ENCODE data around the gene TNS1. TPM values are rescaled to one million over a fixed set of nuclear protein-coding genes. Genes with fewer than 3 reads are reported as not detected.

The TNS1 gene
- total RNA-seq, 1 experiment from 2014 or later = 6.2 TPM

- no TSS peak for BruUV-seq (replicated peaks)
- Histone ChIP-seq H3K27me3 (ENCODE audit: insufficient read depth, low read length) (no peaks in the 10 kb centered on the region), H3K4me3 (replicated peaks in 1 of 2; ENCODE audit: low read depth in 1 of 2, low read length in 2 of 2) (no peak overlapping the region), H3K9me3 (ENCODE audit: control insufficient read depth in 1 of 2, insufficient read depth in 1 of 2, low read depth in 1 of 2, low read length in 2 of 2) (no peaks in the 10 kb centered on the region), H4K20me1 (ENCODE audit: insufficient read depth) (no peaks in the 10 kb centered on the region), H3K27ac (ENCODE audit: low read depth, low read length) (no peak overlapping the region), H3K4me1 (ENCODE audit: control insufficient read depth in 1 of 2, insufficient read depth in 2 of 2, low read length in 2 of 2) (peaks cover 8 to 9% of the 10 kb centered on the region in 2 experiments; a peak in 3 of 4 replicates), H3K9me2 (ENCODE audit: insufficient read depth) (no peaks in the 10 kb centered on the region), H3K4me2 (ENCODE audit: low read length) (no peak overlapping the region), H3K79me2 (ENCODE audit: insufficient read depth, low read length) (no peaks in the 10 kb centered on the region), H2AFZ (ENCODE audit: low read depth, low read length, poor library complexity, severe bottlenecking) (no peak overlapping the region), H3K36me3 (ENCODE audit: control insufficient read depth in 1 of 2, insufficient read depth in 2 of 2, low read length in 2 of 2) (no peaks in the 10 kb centered on the region), H3K9ac (ENCODE audit: low read length) (no peak overlapping the region)
- ATAC-seq (no peak), DNase-seq (ENCODE audit: low read depth, low spot score) (no peak)
- RAD21 ChIA-PET (ENCODE audit: low non-redundant PET in 1 of 2, low total read pairs in 2 of 2, uncharacterized antibody in 2 of 2, unreplicated experiment in 2 of 2) = no interaction called here
- intact Hi-C loops (cut with micrococcal nuclease) = no loop called here
- POLR2A ChIA-PET = no interaction called here
- CTCF ChIA-PET = interaction anchor here (2.0 kb wide), 1 partner anchor 9 kb away, joined by 5 read pairs; no protein-coding TSS in a partner anchor
- no peak for TF ChIP-seq POLR2A (IDR thresholded peaks at IDR 0.05; ENCODE audit: borderline replicate concordance, extremely low read depth, insufficient read depth, insufficient read length)
- TF ChIP-seq, protein P1, sequence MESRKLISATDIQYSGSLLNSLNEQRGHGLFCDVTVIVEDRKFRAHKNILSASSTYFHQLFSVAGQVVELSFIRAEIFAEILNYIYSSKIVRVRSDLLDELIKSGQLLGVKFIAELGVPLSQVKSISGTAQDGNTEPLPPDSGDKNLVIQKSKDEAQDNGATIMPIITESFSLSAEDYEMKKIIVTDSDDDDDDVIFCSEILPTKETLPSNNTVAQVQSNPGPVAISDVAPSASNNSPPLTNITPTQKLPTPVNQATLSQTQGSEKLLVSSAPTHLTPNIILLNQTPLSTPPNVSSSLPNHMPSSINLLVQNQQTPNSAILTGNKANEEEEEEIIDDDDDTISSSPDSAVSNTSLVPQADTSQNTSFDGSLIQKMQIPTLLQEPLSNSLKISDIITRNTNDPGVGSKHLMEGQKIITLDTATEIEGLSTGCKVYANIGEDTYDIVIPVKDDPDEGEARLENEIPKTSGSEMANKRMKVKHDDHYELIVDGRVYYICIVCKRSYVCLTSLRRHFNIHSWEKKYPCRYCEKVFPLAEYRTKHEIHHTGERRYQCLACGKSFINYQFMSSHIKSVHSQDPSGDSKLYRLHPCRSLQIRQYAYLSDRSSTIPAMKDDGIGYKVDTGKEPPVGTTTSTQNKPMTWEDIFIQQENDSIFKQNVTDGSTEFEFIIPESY (IDR thresholded peaks at IDR 0.05; ENCODE audit: extremely low read depth, insufficient replicate concordance, low read length) = no peak
- TF ChIP-seq FOSL1 (IDR thresholded peaks at IDR 0.05; ENCODE audit: low read depth) = no peak
- TF ChIP-seq TCF7L2 (IDR thresholded peaks at IDR 0.05; ENCODE audit: borderline replicate concordance, extremely low read depth, insufficient read depth, insufficient read length) = no peak
- no peak for TF ChIP-seq YY1 (IDR thresholded peaks at IDR 0.05; ENCODE audit: extremely low read depth, insufficient replicate concordance, low read depth, low read length)
- no peak for TF ChIP-seq SP1 (IDR thresholded peaks at IDR 0.05; ENCODE audit: low read depth)
Measured at GRCh38 chr2:217939220-217939619, 63.6 kb downstream of the TNS1 start.

DNA sequence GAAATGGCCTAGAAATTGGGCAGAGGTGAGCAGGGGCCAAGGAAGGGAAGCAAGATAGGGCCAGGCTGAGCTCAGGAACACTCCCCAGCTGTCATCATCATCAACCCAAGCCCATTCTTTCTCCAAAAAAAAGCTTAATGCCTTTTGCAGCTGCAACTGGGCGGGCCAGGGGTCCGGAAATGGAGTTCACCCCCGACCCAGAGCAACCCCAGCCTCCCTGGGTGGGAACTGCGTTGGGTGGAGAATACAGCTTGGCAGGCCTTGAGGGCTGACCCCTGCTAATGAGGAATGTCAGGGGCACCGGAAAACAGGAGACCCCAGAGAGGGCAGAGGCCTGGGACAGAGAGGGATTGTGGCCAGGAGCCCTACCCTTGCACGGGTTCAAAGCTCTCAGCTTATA, 64.8 kb downstream of the TNS1 start:
- Histone ChIP-seq H3K9ac (ENCODE audit: low read length) (no peak overlapping the region), H3K36me3 (ENCODE audit: control insufficient read depth in 1 of 2, insufficient read depth in 2 of 2, low read length in 2 of 2) (no peaks in the 10 kb centered on the region), H3K9me3 (ENCODE audit: control insufficient read depth in 1 of 2, insufficient read depth in 1 of 2, low read depth in 1 of 2, low read length in 2 of 2) (no peaks in the 10 kb centered on the region), H3K79me2 (ENCODE audit: insufficient read depth, low read length) (no peaks in the 10 kb centered on the region), H3K27ac (ENCODE audit: low read depth, low read length) (no peak overlapping the region), H3K4me1 (ENCODE audit: control insufficient read depth in 1 of 2, insufficient read depth in 2 of 2, low read length in 2 of 2) (no peaks in the 10 kb centered on the region), H3K27me3 (ENCODE audit: insufficient read depth, low read length) (no peaks in the 10 kb centered on the region), H2AFZ (ENCODE audit: low read depth, low read length, poor library complexity, severe bottlenecking) (no peak overlapping the region), H4K20me1 (ENCODE audit: insufficient read depth) (no peaks in the 10 kb centered on the region), H3K4me2 (ENCODE audit: low read length) (no peak overlapping the region), H3K4me3 (replicated peaks in 1 of 2; ENCODE audit: low read depth in 1 of 2, low read length in 2 of 2) (no peak overlapping the region), H3K9me2 (ENCODE audit: insufficient read depth) (no peaks in the 10 kb centered on the region)
- ChIA-PET POLR2A (no interaction called here), CTCF (interaction anchor here (2.0 kb wide), 1 partner anchor 10 kb away, joined by 5 read pairs; no protein-coding TSS in a partner anchor), RAD21 (ENCODE audit: low non-redundant PET in 1 of 2, low total read pairs in 2 of 2, uncharacterized antibody in 2 of 2, unreplicated experiment in 2 of 2) (no interaction called here)
- no TSS peak for BruUV-seq (replicated peaks)
- DNase-seq (ENCODE audit: low read depth, low spot score) (no peak), ATAC-seq (no peak)
- intact Hi-C loops (cut with micrococcal nuclease) = no loop called here
- TF ChIP-seq CEBPB (IDR thresholded peaks at IDR 0.05; ENCODE audit: low read depth) = no peak
- no peak for TF ChIP-seq FOSL1 (IDR thresholded peaks at IDR 0.05; ENCODE audit: low read depth)
- TF ChIP-seq, protein P2, sequence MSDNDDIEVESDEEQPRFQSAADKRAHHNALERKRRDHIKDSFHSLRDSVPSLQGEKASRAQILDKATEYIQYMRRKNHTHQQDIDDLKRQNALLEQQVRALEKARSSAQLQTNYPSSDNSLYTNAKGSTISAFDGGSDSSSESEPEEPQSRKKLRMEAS (IDR thresholded peaks at IDR 0.05) = no peak
- TF ChIP-seq, protein P3, sequence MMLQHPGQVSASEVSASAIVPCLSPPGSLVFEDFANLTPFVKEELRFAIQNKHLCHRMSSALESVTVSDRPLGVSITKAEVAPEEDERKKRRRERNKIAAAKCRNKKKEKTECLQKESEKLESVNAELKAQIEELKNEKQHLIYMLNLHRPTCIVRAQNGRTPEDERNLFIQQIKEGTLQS (IDR thresholded peaks at IDR 0.05) = no peak
- TF ChIP-seq ELF1 (IDR thresholded peaks at IDR 0.05; ENCODE audit: borderline replicate concordance, low read depth) = no peak
- no peak for TF ChIP-seq RAD21 (IDR thresholded peaks at IDR 0.05; ENCODE audit: low read depth)
- no peak for TF ChIP-seq TCF7L2 (IDR thresholded peaks at IDR 0.05; ENCODE audit: borderline replicate concordance, extremely low read depth, insufficient read depth, insufficient read length)
- no peak for TF ChIP-seq POLR2AphosphoS5 (IDR thresholded peaks at IDR 0.05; ENCODE audit: low read depth, low read length)
- no peak for TF ChIP-seq EZH2 (IDR thresholded peaks at IDR 0.05)
- no peak for TF ChIP-seq SRF (IDR thresholded peaks at IDR 0.05; ENCODE audit: low read depth)
- no peak for TF ChIP-seq ZNF274 (IDR thresholded peaks at IDR 0.05; ENCODE audit: low read depth, low read length)
- TF ChIP-seq, protein P1 (IDR thresholded peaks at IDR 0.05; ENCODE audit: extremely low read depth, insufficient replicate concordance, low read length) = no peak

Measured in HCT116 (cell line).